H9 (cell line): ENCODE results near the gene DNER. TPM values are rescaled to one million over a fixed set of nuclear protein-coding genes. Genes with fewer than 3 reads are reported as not detected.

ENCODE experiments used
- DNase-seq: peaks from one replicate; pipeline ENCODE4 v3.0.0-alpha.2; 2017
- H2AFZ ChIP-seq: one replicate; pipeline ENCODE4 v1.6.1; 2013; ENCODE audit warnings: mild to moderate bottlenecking, low read length, control low read depth, moderate library complexity
- H2AK5ac ChIP-seq: 2 replicates; pipeline ENCODE4 v1.6.1; 2013; ENCODE audit warnings: low read length, control low read depth, mixed read lengths; ENCODE audit not compliant: insufficient read length
- H2BK120ac ChIP-seq: one replicate; pipeline ENCODE4 v1.6.1; 2013; ENCODE audit warnings: low read depth, mild to moderate bottlenecking, low read length, control low read depth, inconsistent platforms; ENCODE audit not compliant: poor library complexity, severe bottlenecking
- H2BK12ac ChIP-seq: 2 replicates; pipeline ENCODE4 v1.6.1; 2013; ENCODE audit warnings: low read length, control low read depth, mixed read lengths, low read depth; ENCODE audit not compliant: insufficient read length
- H2BK15ac ChIP-seq: 2 replicates; pipeline ENCODE4 v1.6.1; 2013; ENCODE audit warnings: low read depth, low read length, control low read depth
- H2BK20ac ChIP-seq: one replicate; pipeline ENCODE4 v1.6.1; 2013; ENCODE audit warnings: low read depth, mild to moderate bottlenecking, low read length, control low read depth, inconsistent platforms; ENCODE audit not compliant: poor library complexity, severe bottlenecking
- H2BK5ac ChIP-seq: 2 replicates; pipeline ENCODE4 v1.6.1; 2013; ENCODE audit warnings: low read length, control low read depth, mixed read lengths; ENCODE audit not compliant: insufficient read length
- H3K14ac ChIP-seq: 2 replicates; pipeline ENCODE4 v1.6.1; 2013; ENCODE audit warnings: low read length, control low read depth; ENCODE audit not compliant: insufficient read depth
- H3K18ac ChIP-seq: 2 replicates; pipeline ENCODE4 v1.6.1; 2013; ENCODE audit warnings: low read depth, mild to moderate bottlenecking, mixed read lengths, low read length, control low read depth; ENCODE audit not compliant: insufficient read length
- H3K23ac ChIP-seq: 2 replicates; pipeline ENCODE4 v1.6.1; 2013; ENCODE audit warnings: low read length, control low read depth, mixed read lengths, low read depth; ENCODE audit not compliant: insufficient read length
- H3K23me2 ChIP-seq: 2 replicates; pipeline ENCODE4 v1.6.1; 2013; ENCODE audit warnings: low read depth, mild to moderate bottlenecking, mixed read lengths, low read length, control low read depth; ENCODE audit not compliant: insufficient read length, poor library complexity, severe bottlenecking
- H3K27ac ChIP-seq: 2 replicates; pipeline ENCODE4 v1.5.1; 2013; ENCODE audit warnings: low read length, control low read depth, mixed read lengths, low read depth; ENCODE audit not compliant: insufficient read length
- H3K27me3 ChIP-seq: 2 replicates; pipeline ENCODE4 v1.6.1; 2013; ENCODE audit warnings: low read length, control low read depth, inconsistent platforms; ENCODE audit not compliant: insufficient read depth
- H3K4ac ChIP-seq: 2 replicates; pipeline ENCODE4 v1.6.1; 2013; ENCODE audit warnings: low read depth, mild to moderate bottlenecking, control low read depth, inconsistent platforms, low read length, moderate library complexity
- H3K4me1 ChIP-seq: 2 replicates; pipeline ENCODE4 v1.6.1; 2013; ENCODE audit warnings: low read length, control low read depth, inconsistent platforms; ENCODE audit not compliant: insufficient read depth
- H3K4me2 ChIP-seq: 2 replicates; pipeline ENCODE4 v1.6.1; 2013; ENCODE audit warnings: low read length, control low read depth, mixed read lengths; ENCODE audit not compliant: insufficient read length, insufficient read depth
- H3K56ac ChIP-seq: 2 replicates; pipeline ENCODE4 v1.6.1; 2013; ENCODE audit warnings: low read depth, mild to moderate bottlenecking, mixed read lengths, low read length, control low read depth; ENCODE audit not compliant: insufficient read length
- H3K79me1 ChIP-seq: 2 replicates; pipeline ENCODE4 v1.6.1; 2013; ENCODE audit warnings: low read depth, mild to moderate bottlenecking, moderate library complexity, low read length, control low read depth, inconsistent platforms; ENCODE audit not compliant: insufficient read depth, poor library complexity, severe bottlenecking
- H3K79me2 ChIP-seq: 2 replicates; pipeline ENCODE4 v1.6.1; 2013; ENCODE audit warnings: low read length, control low read depth, inconsistent platforms; ENCODE audit not compliant: insufficient read depth
- H3K9ac ChIP-seq: 2 replicates; pipeline ENCODE4 v1.6.1; 2013; ENCODE audit warnings: low read length, control low read depth, mixed read lengths; ENCODE audit not compliant: insufficient read length; ENCODE audit errors: extremely low read depth
- H3K9me3 ChIP-seq: one replicate; pipeline ENCODE4 v1.6.1; 2013; ENCODE audit warnings: low read depth, low read length, inconsistent platforms; ENCODE audit not compliant: control insufficient read depth
- H3T11ph ChIP-seq: one replicate; pipeline ENCODE4 v1.6.1; 2013; ENCODE audit warnings: mild to moderate bottlenecking, low read length, control low read depth, inconsistent platforms
- H4K20me1 ChIP-seq: one replicate; pipeline ENCODE4 v1.6.1; 2013; ENCODE audit not compliant: control insufficient read depth, insufficient read length, insufficient read depth
- H4K5ac ChIP-seq: 2 replicates; pipeline ENCODE4 v1.6.1; 2013; ENCODE audit warnings: low read depth, mild to moderate bottlenecking, mixed read lengths, low read length, control low read depth; ENCODE audit not compliant: insufficient read length
- H4K8ac ChIP-seq: replicated peaks from 2 replicates; pipeline ENCODE4 v1.6.1; 2013; ENCODE audit warnings: low read length, control low read depth, mixed read lengths, low read depth; ENCODE audit not compliant: insufficient read length
- H4K91ac ChIP-seq: 2 replicates; pipeline ENCODE4 v1.6.1; 2013; ENCODE audit warnings: low read depth, mild to moderate bottlenecking, moderate library complexity, mixed read lengths, low read length, control low read depth; ENCODE audit not compliant: insufficient read length
- H3K27ac Mint-ChIP-seq, 3 experiments: 2 replicates in 2 of 3; 3 replicates in 1 of 3; pipeline ENCODE4 v1.8.0; 2020 to 2021; ENCODE audit warnings: mixed read lengths in 3 of 3, mild to moderate bottlenecking in 1 of 3, moderate library complexity in 1 of 3
- H3K27me3 Mint-ChIP-seq: 2 replicates; pipeline ENCODE4 v1.8.0; 2021; ENCODE audit warnings: low read depth, mild to moderate bottlenecking, moderate library complexity, mixed read lengths
- H3K36me3 Mint-ChIP-seq, 3 experiments: 2 replicates in 2 of 3; 3 replicates in 1 of 3; pipeline ENCODE4 v1.8.0; 2020 to 2021; ENCODE audit warnings: low read depth in 3 of 3, mixed read lengths in 3 of 3; ENCODE audit not compliant: insufficient read depth in 1 of 3
- H3K4me1 Mint-ChIP-seq, 2 experiments: 2 replicates each; pipeline ENCODE4 v1.8.0; 2020; ENCODE audit warnings: mixed read lengths in 2 of 2
- H3K4me3 Mint-ChIP-seq, 2 experiments: 2 replicates in 1 of 2; 3 replicates in 1 of 2; pipeline ENCODE4 v1.8.0; 2020 to 2021; ENCODE audit warnings: mild to moderate bottlenecking in 2 of 2, mixed read lengths in 2 of 2, moderate library complexity in 1 of 2
- H3K9me3 Mint-ChIP-seq, 2 experiments: 2 replicates in 1 of 2; 3 replicates in 1 of 2; pipeline ENCODE4 v1.8.0; 2020; ENCODE audit warnings: mild to moderate bottlenecking in 2 of 2, mixed read lengths in 2 of 2, moderate library complexity in 1 of 2
- CTCF ChIP-seq: fragments of 200-600 bp; sonication (generic); conservative IDR thresholded peaks from 3 replicates; pipeline ENCODE4 v1.8.0; 2021; ENCODE audit warnings: antibody characterized with exemption, mild to moderate bottlenecking
- WGBS: extraction: QIAGEN DNeasy Blood & Tissue Kit; methylation state at CpG from one replicate; pipeline ENCODE4 v1.1.7; 2013; ENCODE audit warnings: missing lambda C conversion rate, low lambda C conversion rate, mixed read lengths; ENCODE audit not compliant: insufficient read length; ENCODE audit errors: extremely low coverage; 5-methylcytosine and 5-hydroxymethylcytosine counted together
- total RNA-seq: library from RNA; stranded (reverse); gene quantifications from 2 replicates; pipeline ENCODE4 v1.2.1, GENCODE V29; 2021

The DNER gene
- total RNA-seq, 1 experiment from 2014 or later: 1.0 TPM

- Histone ChIP-seq H3K14ac (no peak overlapping the region), H4K91ac (no peak overlapping the region), H2BK12ac (no peak overlapping the region), H3K23me2 (no peaks in the 10 kb centered on the region), H4K8ac (no peak overlapping the region), H3K79me1 (no peaks in the 10 kb centered on the region), H3T11ph (no peak overlapping the region), H3K27me3 (no peaks in the 10 kb centered on the region), H3K4me2 (no peak overlapping the region), H3K9ac (no peak overlapping the region), H3K79me2 (no peaks in the 10 kb centered on the region), H2BK15ac (no peak overlapping the region), H2BK120ac (no peak overlapping the region), H2BK5ac (no peak overlapping the region), H2BK20ac (no peak overlapping the region), H3K27ac (no peak overlapping the region), H4K20me1 (no peaks in the 10 kb centered on the region), H3K56ac (no peak overlapping the region), H3K9me3 (no peaks in the 10 kb centered on the region), H3K4me1 (no peaks in the 10 kb centered on the region), H2AK5ac (no peak overlapping the region), H3K23ac (no peak overlapping the region), H3K18ac (no peak overlapping the region), H2AFZ (no peak overlapping the region), H3K4ac (no peak overlapping the region), H4K5ac (no peak overlapping the region)
- DNase-seq: no peak
- Mint-ChIP-seq H3K27me3 (no peaks in the 10 kb centered on the region), H3K4me1 (no peaks in the 10 kb centered on the region), H3K36me3 (no peaks in the 10 kb centered on the region), H3K9me3 (no peaks in the 10 kb centered on the region; a peak in 1 of 5 replicates), H3K27ac (no peak overlapping the region), H3K4me3 (no peak overlapping the region)
- TF ChIP-seq CTCF: no peak
- whole genome bisulfite sequencing: no CpG with 5 or more reads among the region's 5 CpGs
These were observed 400.2 kb downstream of the DNER start for GRCh38 chr2:229314117-229314516.
